Activated T-cell treated with anti-CD3 and anti-CD28 coated beads for 24 hours (primary cell): ENCODE results near the gene KCNT2.

Experiments used
- DNase-seq: peaks from one replicate; pipeline ENCODE4 v3.0.0-alpha.2; 2020; ENCODE audit warnings: low read depth

KCNT2 gene

GRCh38 chr1:196445775-196446174 is 162.5 kb downstream of the KCNT2 start:
- no peak for DNase-seq

- DNase-seq: no peak
These were observed 163.6 kb downstream of the KCNT2 start for GRCh38 chr1:196444634-196445033.

GRCh38 chr1:196442366-196442765 is 165.9 kb downstream of the KCNT2 start:
- DNase-seq: no peak

- no peak for DNase-seq
These were observed 167.5 kb downstream of the KCNT2 start for GRCh38 chr1:196440711-196441110.

GRCh38 chr1:196438329-196438728 is 169.9 kb downstream of the KCNT2 start:
- no peak for DNase-seq

GRCh38 chr1:196437671-196438070 is 170.6 kb downstream of the KCNT2 start:
- no peak for DNase-seq

- DNase-seq: no peak
These were observed 175.2 kb downstream of the KCNT2 start for GRCh38 chr1:196433000-196433399.

- no peak for DNase-seq
These were observed 180.1 kb downstream of the KCNT2 start for GRCh38 chr1:196427976-196428734.

- DNase-seq: no peak
These were observed 182.7 kb downstream of the KCNT2 start for GRCh38 chr1:196425513-196425912.

GRCh38 chr1:196423612-196424011 is 184.6 kb downstream of the KCNT2 start:
- no peak for DNase-seq

GRCh38 chr1:196418772-196419171 is 189.5 kb downstream of the KCNT2 start:
- DNase-seq: no peak

GRCh38 chr1:196415978-196416377 is 192.3 kb downstream of the KCNT2 start:
- DNase-seq: no peak

GRCh38 chr1:196412326-196412725 is 195.9 kb downstream of the KCNT2 start:
- DNase-seq: no peak

GRCh38 chr1:196410768-196411167 is 197.5 kb downstream of the KCNT2 start:
- no peak for DNase-seq

GRCh38 chr1:196409586-196409985 is 198.7 kb downstream of the KCNT2 start:
- DNase-seq: no peak

- DNase-seq: no peak
These were observed 200.7 kb downstream of the KCNT2 start for GRCh38 chr1:196407358-196408051.

GRCh38 chr1:196405839-196406238 is 202.4 kb downstream of the KCNT2 start:
- DNase-seq: no peak

- no peak for DNase-seq
These were observed 204.2 kb downstream of the KCNT2 start for GRCh38 chr1:196403803-196404690.

- DNase-seq: no peak
These were observed 206.3 kb downstream of the KCNT2 start for GRCh38 chr1:196401891-196402290.

GRCh38 chr1:196401452-196401833 is 206.8 kb downstream of the KCNT2 start:
- DNase-seq: no peak

GRCh38 chr1:196400478-196401451 is 207.5 kb downstream of the KCNT2 start:
- DNase-seq: no peak
